Fibroblast of lung (primary cell): ENCODE results near the gene RAPGEF3.

Source experiments
- EZH2 ChIP-seq: IDR thresholded peaks from 2 replicates; pipeline ENCODE4 v1.5.1; 2012; ENCODE audit warnings: low read length, control low read depth, mild to moderate bottlenecking; ENCODE audit errors: missing control alignments
- TF ChIP-seq, protein P1 (sequence below), 2 donors: IDR thresholded peaks in 1 of 2; conservative IDR thresholded peaks in 1 of 2; 1 replicate in 1 of 2; 2 replicates in 1 of 2; pipeline ENCODE4 v1.5.1; 2011 to 2012; ENCODE audit warnings: low read length in 2 of 2, control low read depth in 1 of 2, inconsistent platforms in 1 of 2, low read depth in 1 of 2, mild to moderate bottlenecking in 1 of 2

GRCh38 chr12:47707905-47708543, 50.7 kb downstream of the RAPGEF3 start:
- TF ChIP-seq, protein P1, sequence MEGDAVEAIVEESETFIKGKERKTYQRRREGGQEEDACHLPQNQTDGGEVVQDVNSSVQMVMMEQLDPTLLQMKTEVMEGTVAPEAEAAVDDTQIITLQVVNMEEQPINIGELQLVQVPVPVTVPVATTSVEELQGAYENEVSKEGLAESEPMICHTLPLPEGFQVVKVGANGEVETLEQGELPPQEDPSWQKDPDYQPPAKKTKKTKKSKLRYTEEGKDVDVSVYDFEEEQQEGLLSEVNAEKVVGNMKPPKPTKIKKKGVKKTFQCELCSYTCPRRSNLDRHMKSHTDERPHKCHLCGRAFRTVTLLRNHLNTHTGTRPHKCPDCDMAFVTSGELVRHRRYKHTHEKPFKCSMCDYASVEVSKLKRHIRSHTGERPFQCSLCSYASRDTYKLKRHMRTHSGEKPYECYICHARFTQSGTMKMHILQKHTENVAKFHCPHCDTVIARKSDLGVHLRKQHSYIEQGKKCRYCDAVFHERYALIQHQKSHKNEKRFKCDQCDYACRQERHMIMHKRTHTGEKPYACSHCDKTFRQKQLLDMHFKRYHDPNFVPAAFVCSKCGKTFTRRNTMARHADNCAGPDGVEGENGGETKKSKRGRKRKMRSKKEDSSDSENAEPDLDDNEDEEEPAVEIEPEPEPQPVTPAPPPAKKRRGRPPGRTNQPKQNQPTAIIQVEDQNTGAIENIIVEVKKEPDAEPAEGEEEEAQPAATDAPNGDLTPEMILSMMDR (conservative IDR thresholded peaks at IDR 0.05 in 1 of 2, IDR thresholded peaks at IDR 0.05 in 1 of 2; ENCODE audit: low read depth in 1 of 2, low read length in 2 of 2), result no peak
- no peak for TF ChIP-seq EZH2
